H9 (cell line): ENCODE measurements around the gene C1orf74. TPM values are rescaled to one million over a fixed set of nuclear protein-coding genes. Genes with fewer than 3 reads are reported as not detected.

Source experiments
- DNase-seq: peaks from one replicate; pipeline ENCODE4 v3.0.0-alpha.2; 2017
- H2AFZ ChIP-seq: one replicate; pipeline ENCODE4 v1.6.1; 2013; ENCODE audit warnings: mild to moderate bottlenecking, low read length, control low read depth, moderate library complexity
- H2AK5ac ChIP-seq: 2 replicates; pipeline ENCODE4 v1.6.1; 2013; ENCODE audit warnings: low read length, control low read depth, mixed read lengths; ENCODE audit not compliant: insufficient read length
- H2BK120ac ChIP-seq: one replicate; pipeline ENCODE4 v1.6.1; 2013; ENCODE audit warnings: low read depth, mild to moderate bottlenecking, low read length, control low read depth, inconsistent platforms; ENCODE audit not compliant: poor library complexity, severe bottlenecking
- H2BK12ac ChIP-seq: 2 replicates; pipeline ENCODE4 v1.6.1; 2013; ENCODE audit warnings: low read length, control low read depth, mixed read lengths, low read depth; ENCODE audit not compliant: insufficient read length
- H2BK15ac ChIP-seq: 2 replicates; pipeline ENCODE4 v1.6.1; 2013; ENCODE audit warnings: low read depth, low read length, control low read depth
- H2BK20ac ChIP-seq: one replicate; pipeline ENCODE4 v1.6.1; 2013; ENCODE audit warnings: low read depth, mild to moderate bottlenecking, low read length, control low read depth, inconsistent platforms; ENCODE audit not compliant: poor library complexity, severe bottlenecking
- H2BK5ac ChIP-seq: 2 replicates; pipeline ENCODE4 v1.6.1; 2013; ENCODE audit warnings: low read length, control low read depth, mixed read lengths; ENCODE audit not compliant: insufficient read length
- H3K14ac ChIP-seq: 2 replicates; pipeline ENCODE4 v1.6.1; 2013; ENCODE audit warnings: low read length, control low read depth; ENCODE audit not compliant: insufficient read depth
- H3K18ac ChIP-seq: 2 replicates; pipeline ENCODE4 v1.6.1; 2013; ENCODE audit warnings: low read depth, mild to moderate bottlenecking, mixed read lengths, low read length, control low read depth; ENCODE audit not compliant: insufficient read length
- H3K23ac ChIP-seq: 2 replicates; pipeline ENCODE4 v1.6.1; 2013; ENCODE audit warnings: low read length, control low read depth, mixed read lengths, low read depth; ENCODE audit not compliant: insufficient read length
- H3K23me2 ChIP-seq: 2 replicates; pipeline ENCODE4 v1.6.1; 2013; ENCODE audit warnings: low read depth, mild to moderate bottlenecking, mixed read lengths, low read length, control low read depth; ENCODE audit not compliant: insufficient read length, poor library complexity, severe bottlenecking
- H3K27ac ChIP-seq: 2 replicates; pipeline ENCODE4 v1.5.1; 2013; ENCODE audit warnings: low read length, control low read depth, mixed read lengths, low read depth; ENCODE audit not compliant: insufficient read length
- H3K27me3 ChIP-seq: 2 replicates; pipeline ENCODE4 v1.6.1; 2013; ENCODE audit warnings: low read length, control low read depth, inconsistent platforms; ENCODE audit not compliant: insufficient read depth
- H3K4ac ChIP-seq: 2 replicates; pipeline ENCODE4 v1.6.1; 2013; ENCODE audit warnings: low read depth, mild to moderate bottlenecking, control low read depth, inconsistent platforms, low read length, moderate library complexity
- H3K4me1 ChIP-seq: 2 replicates; pipeline ENCODE4 v1.6.1; 2013; ENCODE audit warnings: low read length, control low read depth, inconsistent platforms; ENCODE audit not compliant: insufficient read depth
- H3K4me2 ChIP-seq: 2 replicates; pipeline ENCODE4 v1.6.1; 2013; ENCODE audit warnings: low read length, control low read depth, mixed read lengths; ENCODE audit not compliant: insufficient read length, insufficient read depth
- H3K56ac ChIP-seq: 2 replicates; pipeline ENCODE4 v1.6.1; 2013; ENCODE audit warnings: low read depth, mild to moderate bottlenecking, mixed read lengths, low read length, control low read depth; ENCODE audit not compliant: insufficient read length
- H3K79me1 ChIP-seq: 2 replicates; pipeline ENCODE4 v1.6.1; 2013; ENCODE audit warnings: low read depth, mild to moderate bottlenecking, moderate library complexity, low read length, control low read depth, inconsistent platforms; ENCODE audit not compliant: insufficient read depth, poor library complexity, severe bottlenecking
- H3K79me2 ChIP-seq: 2 replicates; pipeline ENCODE4 v1.6.1; 2013; ENCODE audit warnings: low read length, control low read depth, inconsistent platforms; ENCODE audit not compliant: insufficient read depth
- H3K9ac ChIP-seq: 2 replicates; pipeline ENCODE4 v1.6.1; 2013; ENCODE audit warnings: low read length, control low read depth, mixed read lengths; ENCODE audit not compliant: insufficient read length; ENCODE audit errors: extremely low read depth
- H3K9me3 ChIP-seq: one replicate; pipeline ENCODE4 v1.6.1; 2013; ENCODE audit warnings: low read depth, low read length, inconsistent platforms; ENCODE audit not compliant: control insufficient read depth
- H3T11ph ChIP-seq: one replicate; pipeline ENCODE4 v1.6.1; 2013; ENCODE audit warnings: mild to moderate bottlenecking, low read length, control low read depth, inconsistent platforms
- H4K20me1 ChIP-seq: one replicate; pipeline ENCODE4 v1.6.1; 2013; ENCODE audit not compliant: control insufficient read depth, insufficient read length, insufficient read depth
- H4K5ac ChIP-seq: 2 replicates; pipeline ENCODE4 v1.6.1; 2013; ENCODE audit warnings: low read depth, mild to moderate bottlenecking, mixed read lengths, low read length, control low read depth; ENCODE audit not compliant: insufficient read length
- H4K8ac ChIP-seq: replicated peaks from 2 replicates; pipeline ENCODE4 v1.6.1; 2013; ENCODE audit warnings: low read length, control low read depth, mixed read lengths, low read depth; ENCODE audit not compliant: insufficient read length
- H4K91ac ChIP-seq: 2 replicates; pipeline ENCODE4 v1.6.1; 2013; ENCODE audit warnings: low read depth, mild to moderate bottlenecking, moderate library complexity, mixed read lengths, low read length, control low read depth; ENCODE audit not compliant: insufficient read length
- H3K27ac Mint-ChIP-seq, 3 experiments: 2 replicates in 2 of 3; 3 replicates in 1 of 3; pipeline ENCODE4 v1.8.0; 2020 to 2021; ENCODE audit warnings: mixed read lengths in 3 of 3, mild to moderate bottlenecking in 1 of 3, moderate library complexity in 1 of 3
- H3K27me3 Mint-ChIP-seq: 2 replicates; pipeline ENCODE4 v1.8.0; 2021; ENCODE audit warnings: low read depth, mild to moderate bottlenecking, moderate library complexity, mixed read lengths
- H3K36me3 Mint-ChIP-seq, 3 experiments: 2 replicates in 2 of 3; 3 replicates in 1 of 3; pipeline ENCODE4 v1.8.0; 2020 to 2021; ENCODE audit warnings: low read depth in 3 of 3, mixed read lengths in 3 of 3; ENCODE audit not compliant: insufficient read depth in 1 of 3
- H3K4me1 Mint-ChIP-seq, 2 experiments: 2 replicates each; pipeline ENCODE4 v1.8.0; 2020; ENCODE audit warnings: mixed read lengths in 2 of 2
- H3K4me3 Mint-ChIP-seq, 2 experiments: 2 replicates in 1 of 2; 3 replicates in 1 of 2; pipeline ENCODE4 v1.8.0; 2020 to 2021; ENCODE audit warnings: mild to moderate bottlenecking in 2 of 2, mixed read lengths in 2 of 2, moderate library complexity in 1 of 2
- H3K9me3 Mint-ChIP-seq, 2 experiments: 2 replicates in 1 of 2; 3 replicates in 1 of 2; pipeline ENCODE4 v1.8.0; 2020; ENCODE audit warnings: mild to moderate bottlenecking in 2 of 2, mixed read lengths in 2 of 2, moderate library complexity in 1 of 2
- WGBS: extraction: QIAGEN DNeasy Blood & Tissue Kit; methylation state at CpG from one replicate; pipeline ENCODE4 v1.1.7; 2013; ENCODE audit warnings: missing lambda C conversion rate, low lambda C conversion rate, mixed read lengths; ENCODE audit not compliant: insufficient read length; ENCODE audit errors: extremely low coverage; 5-methylcytosine and 5-hydroxymethylcytosine counted together
- total RNA-seq: library from RNA; stranded (reverse); gene quantifications from 2 replicates; pipeline ENCODE4 v1.2.1, GENCODE V29; 2021
- TF ChIP-seq, protein P1 (sequence below): fragments of 200-600 bp; sonication (generic); conservative IDR thresholded peaks from 3 replicates; pipeline ENCODE4 v1.8.0; 2021; ENCODE audit warnings: antibody characterized with exemption, mild to moderate bottlenecking

C1orf74 gene
- total RNA-seq, 1 experiment from 2014 or later: 2.4 TPM

DNA sequence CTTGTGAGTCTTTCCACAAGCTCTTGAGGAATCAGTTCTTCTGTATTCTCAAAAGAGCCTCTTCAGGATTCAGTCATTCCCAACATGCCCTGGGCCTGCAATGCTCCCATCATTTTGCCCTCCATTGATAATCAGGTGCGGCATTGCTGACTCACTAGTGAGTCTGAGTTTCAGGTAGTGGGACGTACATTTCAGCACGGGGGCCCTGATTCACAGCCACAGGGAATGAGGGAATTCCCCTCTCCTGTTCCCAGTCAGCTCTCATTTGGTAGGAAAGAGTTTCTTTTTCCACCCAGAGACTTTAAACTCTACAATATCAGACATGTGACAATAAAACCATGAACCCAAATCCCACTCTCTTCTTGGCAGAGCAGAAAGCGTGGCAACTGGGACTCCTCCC, 25.3 kb upstream of the C1orf74 start:
- peaks cover 10 to 12% of the 10 kb centered on the region in 2 experiments for H3K4me1 Mint-ChIP-seq
- no peak overlapping the region for H3K27ac Mint-ChIP-seq
- Histone ChIP-seq H3K79me2 (no peaks in the 10 kb centered on the region), H3K27ac (no peak overlapping the region), H4K5ac (no peak overlapping the region), H2BK15ac (no peak overlapping the region), H2AFZ (no peak overlapping the region), H3K9ac (no peak overlapping the region), H3K27me3 (no peaks in the 10 kb centered on the region), H3K18ac (no peak overlapping the region), H4K8ac (no peak overlapping the region), H2BK5ac (no peak overlapping the region), H3K4me2 (no peak overlapping the region), H3K14ac (no peak overlapping the region), H3T11ph (no peak overlapping the region), H4K91ac (no peak overlapping the region), H4K20me1 (no peaks in the 10 kb centered on the region), H3K79me1 (no peaks in the 10 kb centered on the region), H3K56ac (no peak overlapping the region), H2AK5ac (no peak overlapping the region), H3K4ac (no peak overlapping the region), H3K23ac (no peak overlapping the region), H2BK20ac (no peak overlapping the region), H3K9me3 (no peaks in the 10 kb centered on the region), H3K23me2 (peaks cover 8% of the 10 kb centered on the region), H2BK120ac (no peak overlapping the region), H2BK12ac (no peak overlapping the region), H3K4me1 (no peaks in the 10 kb centered on the region)
- no CpG with 5 or more reads among the region's 4 CpGs for WGBS
- TF ChIP-seq, protein P1, sequence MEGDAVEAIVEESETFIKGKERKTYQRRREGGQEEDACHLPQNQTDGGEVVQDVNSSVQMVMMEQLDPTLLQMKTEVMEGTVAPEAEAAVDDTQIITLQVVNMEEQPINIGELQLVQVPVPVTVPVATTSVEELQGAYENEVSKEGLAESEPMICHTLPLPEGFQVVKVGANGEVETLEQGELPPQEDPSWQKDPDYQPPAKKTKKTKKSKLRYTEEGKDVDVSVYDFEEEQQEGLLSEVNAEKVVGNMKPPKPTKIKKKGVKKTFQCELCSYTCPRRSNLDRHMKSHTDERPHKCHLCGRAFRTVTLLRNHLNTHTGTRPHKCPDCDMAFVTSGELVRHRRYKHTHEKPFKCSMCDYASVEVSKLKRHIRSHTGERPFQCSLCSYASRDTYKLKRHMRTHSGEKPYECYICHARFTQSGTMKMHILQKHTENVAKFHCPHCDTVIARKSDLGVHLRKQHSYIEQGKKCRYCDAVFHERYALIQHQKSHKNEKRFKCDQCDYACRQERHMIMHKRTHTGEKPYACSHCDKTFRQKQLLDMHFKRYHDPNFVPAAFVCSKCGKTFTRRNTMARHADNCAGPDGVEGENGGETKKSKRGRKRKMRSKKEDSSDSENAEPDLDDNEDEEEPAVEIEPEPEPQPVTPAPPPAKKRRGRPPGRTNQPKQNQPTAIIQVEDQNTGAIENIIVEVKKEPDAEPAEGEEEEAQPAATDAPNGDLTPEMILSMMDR: no peak
- peaks cover 1% of the 10 kb centered on the region; the same call in 1 of the 2 replicates for H3K27me3 Mint-ChIP-seq
- no peaks in the 10 kb centered on the region for H3K9me3 Mint-ChIP-seq
- no peak overlapping the region for H3K4me3 Mint-ChIP-seq
- H3K36me3 Mint-ChIP-seq: no peaks in the 10 kb centered on the region
- DNase-seq: no peak
